ENCODE results near the gene THRB.

GRCh38 chr3:24225385-24225950 is 269.2 kb downstream of the THRB start:
- TF ChIP-seq PCBP1 (IDR thresholded peaks at IDR 0.05; ENCODE audit: low read depth, low read length, poor library complexity, severe bottlenecking), result no peak
- TF ChIP-seq RAD21 (CRISPR knock-in tag; conservative IDR thresholded peaks at IDR 0.05 in 1 of 2, IDR thresholded peaks at IDR 0.05 in 1 of 2), result no peak

All from K562 (cell line).